Neuronal stem cell (in vitro differentiated cells): Measurements from ENCODE around the gene SMPD3.

Experiments
- DNase-seq: peaks from one replicate; pipeline ENCODE4 v3.0.0-alpha.2; 2013; ENCODE audit warnings: low spot score
- H2AFZ ChIP-seq: one replicate; pipeline ENCODE4 v1.6.1; 2013; ENCODE audit warnings: mild to moderate bottlenecking, low read length, inconsistent platforms
- H2AK5ac ChIP-seq: 2 replicates; pipeline ENCODE4 v1.6.1; 2013; ENCODE audit warnings: low read depth, mild to moderate bottlenecking, inconsistent platforms, low read length, moderate library complexity, mixed read lengths
- H2BK120ac ChIP-seq: 2 replicates; pipeline ENCODE4 v1.6.1; 2013; ENCODE audit warnings: low read depth, mild to moderate bottlenecking, inconsistent platforms, low read length, moderate library complexity, mixed read lengths
- H2BK12ac ChIP-seq: one replicate; pipeline ENCODE4 v1.6.1; 2013; ENCODE audit warnings: low read length, inconsistent platforms
- H2BK15ac ChIP-seq: 2 replicates; pipeline ENCODE4 v1.6.1; 2013; ENCODE audit warnings: mild to moderate bottlenecking, low read length, inconsistent platforms, mixed read lengths
- H2BK5ac ChIP-seq: one replicate; pipeline ENCODE4 v1.6.1; 2013; ENCODE audit warnings: inconsistent platforms, mild to moderate bottlenecking, low read length, moderate library complexity
- H3K14ac ChIP-seq: one replicate; pipeline ENCODE4 v1.6.1; 2013; ENCODE audit warnings: low read length, inconsistent platforms
- H3K18ac ChIP-seq: 2 replicates; pipeline ENCODE4 v1.6.1; 2013; ENCODE audit warnings: low read length, inconsistent platforms
- H3K23ac ChIP-seq: 2 replicates; pipeline ENCODE4 v1.6.1; 2013; ENCODE audit warnings: low read depth, mild to moderate bottlenecking, mixed read lengths, low read length, inconsistent platforms; ENCODE audit not compliant: poor library complexity
- H3K27ac ChIP-seq: replicated peaks from 3 replicates; pipeline ENCODE4 v1.5.1; 2013; ENCODE audit warnings: low read length, inconsistent platforms
- H3K27me3 ChIP-seq, 3 experiments: 2 replicates each; pipeline ENCODE4 v1.6.1; 2013; ENCODE audit warnings: low read length in 3 of 3, mild to moderate bottlenecking in 2 of 3, inconsistent platforms in 1 of 3, low read depth in 1 of 3, mixed read lengths in 1 of 3, moderate library complexity in 1 of 3; ENCODE audit not compliant: control insufficient read depth in 3 of 3, insufficient read depth in 3 of 3
- H3K36me3 ChIP-seq, 2 donors: replicated peaks in 1 of 2; 2 replicates each; pipeline ENCODE4 v1.6.1; 2013; ENCODE audit warnings: low read length in 2 of 2; ENCODE audit not compliant: control insufficient read depth in 2 of 2, insufficient read depth in 2 of 2
- H3K4ac ChIP-seq: 2 replicates; pipeline ENCODE4 v1.6.1; 2013; ENCODE audit warnings: inconsistent platforms, mild to moderate bottlenecking, low read length, moderate library complexity
- H3K4me1 ChIP-seq, 2 donors: 1 replicate in 1 of 2; 2 replicates in 1 of 2; pipeline ENCODE4 v1.6.1; 2013; ENCODE audit warnings: low read length in 2 of 2, low read depth in 1 of 2; ENCODE audit not compliant: control insufficient read depth in 2 of 2, insufficient read depth in 1 of 2
- H3K4me2 ChIP-seq: one replicate; pipeline ENCODE4 v1.6.1; 2013; ENCODE audit warnings: mild to moderate bottlenecking, low read length, inconsistent platforms; ENCODE audit not compliant: insufficient read depth, poor library complexity, severe bottlenecking
- H3K4me3 ChIP-seq, 2 donors: 2 replicates each; pipeline ENCODE4 v1.5.1; 2013; ENCODE audit warnings: low read length in 2 of 2, mild to moderate bottlenecking in 2 of 2, inconsistent platforms in 1 of 2, moderate library complexity in 1 of 2
- H3K79me1 ChIP-seq: one replicate; pipeline ENCODE4 v1.6.1; 2013; ENCODE audit warnings: low read depth, mild to moderate bottlenecking, inconsistent platforms, low read length, moderate library complexity
- H3K9ac ChIP-seq: one replicate; pipeline ENCODE4 v1.6.1; 2013; ENCODE audit warnings: mild to moderate bottlenecking, low read depth, low read length, inconsistent platforms; ENCODE audit not compliant: poor library complexity
- H3K9me3 ChIP-seq, 2 donors: replicated peaks in 1 of 2; 2 replicates each; pipeline versions ENCODE3 to v1.6.1; 2013; ENCODE audit warnings: low read length in 2 of 2, mild to moderate bottlenecking in 2 of 2, inconsistent platforms in 1 of 2, low read depth in 1 of 2, mixed read lengths in 1 of 2, moderate library complexity in 1 of 2; ENCODE audit not compliant: control insufficient read depth in 2 of 2, insufficient read depth in 1 of 2
- H4K8ac ChIP-seq: one replicate; pipeline ENCODE4 v1.6.1; 2013; ENCODE audit warnings: low read depth, mild to moderate bottlenecking, inconsistent platforms, low read length, moderate library complexity
- H4K91ac ChIP-seq: one replicate; pipeline ENCODE4 v1.6.1; 2013; ENCODE audit warnings: low read length, low read depth, mild to moderate bottlenecking, inconsistent platforms; ENCODE audit not compliant: poor library complexity
- WGBS, 2 donors: extraction: QIAGEN DNeasy Blood & Tissue Kit; methylation state at CpG; one replicate each; pipeline ENCODE4 v1.1.7; 2013; ENCODE audit warnings: missing lambda C conversion rate in 2 of 2, mixed read lengths in 1 of 2; ENCODE audit not compliant: insufficient read length in 2 of 2, insufficient replicate concordance in 1 of 2; ENCODE audit errors: extremely low coverage in 2 of 2; 5-methylcytosine and 5-hydroxymethylcytosine counted together

Gene SMPD3

DNA sequence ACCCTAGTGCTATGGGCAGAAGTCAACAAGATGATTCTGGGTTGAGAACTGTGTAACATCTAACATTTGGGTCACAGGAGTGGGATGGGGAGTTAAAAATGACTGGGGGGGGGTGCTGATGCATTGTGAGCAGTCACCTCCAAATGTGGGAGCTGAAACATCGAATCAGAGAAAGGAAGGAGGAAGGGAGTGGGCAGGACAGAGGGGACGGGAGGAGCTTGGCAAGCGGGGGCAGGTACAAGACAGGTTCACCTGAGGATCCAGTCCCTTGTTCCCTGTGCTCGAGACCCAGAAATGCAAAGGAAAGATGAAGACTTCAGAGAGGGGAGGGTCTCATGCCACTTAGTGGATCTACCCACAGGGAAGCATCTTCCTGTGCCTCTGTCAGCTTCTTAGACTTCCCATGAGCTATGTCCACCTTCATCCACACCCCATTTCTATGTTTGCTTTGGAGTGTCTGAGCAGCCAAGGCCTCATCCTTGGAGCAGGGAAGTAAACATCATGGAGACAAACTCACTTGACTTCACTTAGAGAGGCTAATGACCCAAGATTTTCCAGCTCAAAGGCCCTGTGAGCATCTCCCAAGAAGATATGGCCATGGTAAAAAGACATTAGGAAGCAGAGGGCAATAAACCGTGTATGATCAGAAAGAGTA, 20.5 kb downstream of the SMPD3 start:
- no peak overlapping the region for H3K9ac ChIP-seq
- H2BK5ac ChIP-seq = no peak overlapping the region
- H2BK15ac ChIP-seq = no peak overlapping the region
- no peak overlapping the region for H2BK12ac ChIP-seq
- H4K8ac ChIP-seq = no peak overlapping the region
- no peaks in the 10 kb centered on the region for H3K9me3 ChIP-seq
- no peak overlapping the region for H3K27ac ChIP-seq
- no peaks in the 10 kb centered on the region for H3K36me3 ChIP-seq
- H2AK5ac ChIP-seq = no peak overlapping the region
- H3K27me3 ChIP-seq = peaks cover 0 to 18% (median 0%) of the 10 kb centered on the region in 3 experiments
- WGBS, 2 donors = no CpG with 5 or more reads among the region's 5 CpGs
- no peaks in the 10 kb centered on the region for H3K4me1 ChIP-seq
- H3K4me2 ChIP-seq = no peak overlapping the region
- H2AFZ ChIP-seq = no peak overlapping the region
- no peak overlapping the region for H3K23ac ChIP-seq
- no peak overlapping the region for H3K4me3 ChIP-seq
- no peak overlapping the region for H4K91ac ChIP-seq
- H3K14ac ChIP-seq = no peak overlapping the region
- DNase-seq = no peak
- H3K79me1 ChIP-seq = no peaks in the 10 kb centered on the region
- H3K18ac ChIP-seq = no peak overlapping the region
- no peak overlapping the region for H2BK120ac ChIP-seq
- H3K4ac ChIP-seq = no peak overlapping the region

- H2AK5ac ChIP-seq = no peak overlapping the region
- no peak overlapping the region for H3K23ac ChIP-seq
- H3K18ac ChIP-seq = no peak overlapping the region
- no peaks in the 10 kb centered on the region for H3K79me1 ChIP-seq
- no peak overlapping the region for H3K4ac ChIP-seq
- H2BK15ac ChIP-seq = no peak overlapping the region
- H4K91ac ChIP-seq = no peak overlapping the region
- H2BK5ac ChIP-seq = no peak overlapping the region
- no peaks in the 10 kb centered on the region for H3K36me3 ChIP-seq
- no peak overlapping the region for H2BK12ac ChIP-seq
- H3K27me3 ChIP-seq = peaks cover 0 to 31% (median 0%) of the 10 kb centered on the region in 3 experiments
- no peak overlapping the region for H3K27ac ChIP-seq
- no peak overlapping the region for H4K8ac ChIP-seq
- H2AFZ ChIP-seq = no peak overlapping the region
- no peaks in the 10 kb centered on the region for H3K4me1 ChIP-seq
- H3K4me3 ChIP-seq = no peak overlapping the region
- H3K4me2 ChIP-seq = no peak overlapping the region
- no peak overlapping the region for H2BK120ac ChIP-seq
- no peak overlapping the region for H3K14ac ChIP-seq
- no peak for DNase-seq
- no peak overlapping the region for H3K9ac ChIP-seq
- H3K9me3 ChIP-seq = no peaks in the 10 kb centered on the region
Measured at GRCh38 chr16:68426347-68426652, 22.0 kb downstream of the SMPD3 start.

- Histone ChIP-seq H2BK120ac (no peak overlapping the region), H2BK12ac (no peak overlapping the region), H3K4me2 (no peak overlapping the region), H2AK5ac (no peak overlapping the region), H3K9ac (no peak overlapping the region), H3K9me3 (no peaks in the 10 kb centered on the region), H3K18ac (no peak overlapping the region), H3K36me3 (no peaks in the 10 kb centered on the region), H2BK5ac (no peak overlapping the region), H3K4me1 (no peaks in the 10 kb centered on the region), H3K23ac (no peak overlapping the region), H3K27me3 (peaks cover 0 to 33% (median 0%) of the 10 kb centered on the region in 3 experiments), H3K14ac (no peak overlapping the region), H4K8ac (no peak overlapping the region), H3K79me1 (no peaks in the 10 kb centered on the region), H2BK15ac (no peak overlapping the region), H3K4me3 (no peak overlapping the region), H2AFZ (no peak overlapping the region), H3K4ac (no peak overlapping the region), H4K91ac (no peak overlapping the region), H3K27ac (no peak overlapping the region)
- no CpG with 5 or more reads among the region's 9 CpGs for WGBS, 2 donors
- DNase-seq = no peak
Measured at GRCh38 chr16:68425498-68426346, 22.6 kb downstream of the SMPD3 start.

- H3K27me3 ChIP-seq = peaks cover 0 to 34% (median 0%) of the 10 kb centered on the region in 3 experiments
Measured at GRCh38 chr16:68423771-68424170, 24.5 kb downstream of the SMPD3 start.

More at GRCh38 chr16:68423771-68424170, 24.5 kb downstream of the SMPD3 start:
- H2BK15ac ChIP-seq = no peak overlapping the region
- H3K18ac ChIP-seq = no peak overlapping the region
- H2AK5ac ChIP-seq = no peak overlapping the region
- H3K4me1 ChIP-seq = no peaks in the 10 kb centered on the region
- no peaks in the 10 kb centered on the region for H3K9me3 ChIP-seq
- no peak overlapping the region for H2BK5ac ChIP-seq
- H2BK12ac ChIP-seq = no peak overlapping the region
- H3K27ac ChIP-seq = no peak overlapping the region
- H3K23ac ChIP-seq = no peak overlapping the region
- WGBS, 2 donors = no CpG with 5 or more reads among the region's 5 CpGs
- H2AFZ ChIP-seq = no peak overlapping the region
- no peak overlapping the region for H3K9ac ChIP-seq
- H3K4me2 ChIP-seq = no peak overlapping the region
- DNase-seq = no peak
- H2BK120ac ChIP-seq = no peak overlapping the region
- H3K79me1 ChIP-seq = no peaks in the 10 kb centered on the region
- H4K8ac ChIP-seq = no peak overlapping the region
- H3K36me3 ChIP-seq = no peaks in the 10 kb centered on the region
- no peak overlapping the region for H4K91ac ChIP-seq
- H3K4me3 ChIP-seq = no peak overlapping the region
- H3K14ac ChIP-seq = no peak overlapping the region
- H3K4ac ChIP-seq = no peak overlapping the region
